GM23248 (cell line): ENCODE data around the gene KCMF1. TPM values are rescaled to one million over a fixed set of nuclear protein-coding genes. Genes with fewer than 3 reads are reported as not detected.

ENCODE experiments used
- DNase-seq: peaks from one replicate; pipeline ENCODE4 v3.0.0-alpha.2; 2015
- H2AFZ ChIP-seq: fragments of 200-600 bp; sonication (generic); 2 replicates; pipeline ENCODE4 v1.6.1; 2016; ENCODE audit warnings: antibody characterized with exemption
- H3F3A ChIP-seq: fragments of 200-600 bp; sonication (generic); 2 replicates; pipeline ENCODE4 v1.6.1; 2016; ENCODE audit warnings: mild to moderate bottlenecking, antibody characterized with exemption, mixed run types; ENCODE audit not compliant: insufficient read depth
- H3K27ac ChIP-seq: fragments of 200-600 bp; sonication (generic); 2 replicates; pipeline ENCODE4 v1.5.1; 2016; ENCODE audit warnings: mild to moderate bottlenecking
- H3K27me3 ChIP-seq: fragments of 200-600 bp; sonication (generic); replicated peaks from 2 replicates; pipeline ENCODE4 v1.6.1; 2016; ENCODE audit warnings: mild to moderate bottlenecking; ENCODE audit not compliant: insufficient read depth
- H3K36me3 ChIP-seq: fragments of 200-600 bp; sonication (generic); 2 replicates; pipeline ENCODE4 v1.6.1; 2016; ENCODE audit warnings: low read depth, mild to moderate bottlenecking
- H3K4me1 ChIP-seq: fragments of 200-600 bp; sonication (generic); 2 replicates; pipeline ENCODE4 v1.6.1; 2016; ENCODE audit warnings: mild to moderate bottlenecking; ENCODE audit not compliant: insufficient read depth
- H3K4me2 ChIP-seq: fragments of 200-600 bp; sonication (generic); one replicate; pipeline ENCODE4 v1.6.1; 2016; ENCODE audit warnings: mild to moderate bottlenecking; ENCODE audit not compliant: unreplicated experiment
- H3K4me3 ChIP-seq: fragments of 200-600 bp; sonication (generic); 2 replicates; pipeline ENCODE4 v1.5.1; 2016; ENCODE audit warnings: mild to moderate bottlenecking
- H3K79me2 ChIP-seq: fragments of 200-600 bp; sonication (generic); 2 replicates; pipeline ENCODE4 v1.6.1; 2016; ENCODE audit warnings: mild to moderate bottlenecking; ENCODE audit not compliant: insufficient read depth
- H3K9ac ChIP-seq: fragments of 200-600 bp; sonication (generic); 2 replicates; pipeline ENCODE4 v1.6.1; 2016; ENCODE audit warnings: mild to moderate bottlenecking
- H3K9me2 ChIP-seq: fragments of 200-600 bp; sonication (generic); 2 replicates; pipeline ENCODE4 v1.6.1; 2016; ENCODE audit warnings: mixed run types, mild to moderate bottlenecking, moderate library complexity; ENCODE audit not compliant: insufficient read depth
- H3K9me3 ChIP-seq: fragments of 200-600 bp; sonication (generic); one replicate; pipeline ENCODE4 v1.6.1; 2017; ENCODE audit warnings: low read depth
- H4K20me1 ChIP-seq: fragments of 200-600 bp; sonication (generic); 2 replicates; pipeline ENCODE4 v1.6.0; 2016; ENCODE audit not compliant: insufficient read depth
- EZH2 ChIP-seq: fragments of 200-600 bp; sonication (generic); IDR thresholded peaks from 2 replicates; pipeline ENCODE4 v1.6.1; 2018; ENCODE audit warnings: antibody characterized with exemption, mild to moderate bottlenecking; ENCODE audit not compliant: insufficient read depth, poor library complexity, severe bottlenecking
- EZH2phosphoT487 ChIP-seq: fragments of 200-600 bp; sonication (generic); IDR thresholded peaks from 2 replicates; pipeline ENCODE4 v1.6.1; 2018; ENCODE audit warnings: antibody characterized with exemption, moderate library complexity, mild to moderate bottlenecking, low read depth; ENCODE audit not compliant: insufficient read depth
- WGBS, 2 experiments: methylation state at CpG; one replicate each; pipeline ENCODE4 v1.1.6; 2015 to 2017; ENCODE audit warnings: low lambda C conversion rate in 2 of 2, low coverage in 1 of 2; ENCODE audit errors: missing lambda C conversion rate in 2 of 2; 5-methylcytosine and 5-hydroxymethylcytosine counted together
- in situ Hi-C: fragments of 300-500 bp; cut with MboI; formaldehyde crosslinking; loops from 2 replicates; pipeline ENCODE4 v1.15.0; 2020
- polyA plus RNA-seq: library from polyadenylated mRNA; unstranded; fragments of >200 nt; fragmentation: Nextera tagmentation; extraction: Ambion mirVana; gene quantifications from 2 replicates; pipeline ENCODE4 v1.2.1, GENCODE V29; 2016
- total RNA-seq: library from RNA; depleted of rRNA; stranded (reverse); fragments of >200 nt; shearing (Covaris generic); gene quantifications from 2 replicates; pipeline ENCODE4 v1.2.3, GENCODE V29; 2014

KCMF1 gene
- total and polyA plus RNA-seq, 2 experiments from 2014 or later, result 52.5 to 87.2 TPM

DNA sequence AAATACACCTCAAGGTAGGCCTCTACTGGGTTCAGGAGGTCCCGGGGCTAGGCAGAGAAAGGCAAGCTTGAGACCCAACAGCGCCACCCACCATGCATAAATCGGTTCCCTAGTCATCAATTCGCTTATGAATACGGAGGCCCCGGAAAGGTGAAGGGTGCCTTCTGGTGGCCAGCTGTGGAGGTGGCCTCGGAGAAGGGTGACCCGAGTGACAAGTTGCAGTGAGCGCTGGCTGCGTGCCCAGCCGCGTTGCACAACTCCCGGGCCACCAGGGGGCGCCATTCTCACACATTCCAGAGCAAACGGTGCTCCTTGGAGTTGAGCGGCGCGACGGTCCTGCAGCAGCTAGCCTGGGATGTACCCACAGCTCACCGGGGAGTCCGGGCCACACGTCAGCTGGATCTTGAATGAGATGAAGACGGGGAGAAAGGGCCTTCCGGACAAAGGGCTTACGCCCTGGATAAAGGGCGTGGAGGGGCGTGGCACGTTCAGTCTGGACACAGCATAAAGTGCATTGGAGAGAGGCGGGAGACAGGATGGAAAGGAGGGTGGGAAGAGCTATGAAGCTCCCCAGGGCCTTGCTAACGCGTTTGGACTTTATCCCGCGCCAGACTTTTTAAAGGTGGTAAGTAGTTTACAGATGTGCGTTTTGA lies 45.1 kb upstream of the KCMF1 start:
- in situ Hi-C loops, result no loop called here
- Histone ChIP-seq H3K27ac (peak overlapping the region; percentile 4; the same call in 1 of the 2 replicates), H3K4me2 (peak overlapping the region; percentile 85), H3K4me3 (peak overlapping the region; percentile 68), H3K9ac (peak overlapping the region; percentile 42; the same call in 1 of the 2 replicates), H3K36me3 (no peaks in the 10 kb centered on the region), H3K27me3 (no peaks in the 10 kb centered on the region), H2AFZ (peak overlapping the region; percentile 84), H3K9me2 (no peaks in the 10 kb centered on the region), H3F3A (peaks cover 13% of the 10 kb centered on the region; the same call in 1 of the 2 replicates), H4K20me1 (no peaks in the 10 kb centered on the region), H3K9me3 (no peaks in the 10 kb centered on the region), H3K4me1 (peaks cover 5% of the 10 kb centered on the region), H3K79me2 (peaks cover 10% of the 10 kb centered on the region; the same call in 1 of the 2 replicates)
- DNase-seq, result peak; percentile 95
- TF ChIP-seq EZH2phosphoT487, result no peak
- no peak for TF ChIP-seq EZH2
- 3 to 6% methylated on average over 32 to 34 of the region's 34 CpGs for WGBS, 2 experiments

DNA sequence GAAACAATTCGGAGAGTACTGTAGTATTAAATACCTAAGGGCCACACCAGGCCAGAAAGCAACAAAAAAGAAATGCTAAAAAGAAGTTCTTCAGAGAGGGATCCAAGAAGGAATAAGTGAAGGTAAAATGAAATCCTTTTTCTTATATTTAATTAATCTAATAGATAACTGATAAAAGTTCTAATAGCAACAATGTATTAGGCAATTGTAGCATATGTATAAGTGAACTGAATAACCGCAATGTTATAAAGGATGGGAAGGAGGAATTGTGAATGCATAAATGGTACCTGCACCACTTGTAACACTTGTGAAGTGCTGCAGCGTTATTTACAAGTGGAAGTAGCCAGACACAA lies 43.7 kb upstream of the KCMF1 start:
- Histone ChIP-seq H3K4me1 (peaks cover 5% of the 10 kb centered on the region), H3K27me3 (no peaks in the 10 kb centered on the region), H3K9me2 (no peaks in the 10 kb centered on the region), H3K4me2 (peak overlapping the region; percentile 85), H3K4me3 (peak overlapping the region; percentile 68), H2AFZ (peak overlapping the region; percentile 84), H3K36me3 (no peaks in the 10 kb centered on the region), H3K79me2 (peaks cover 10% of the 10 kb centered on the region), H3K9ac (peak overlapping the region; percentile 42), H4K20me1 (no peaks in the 10 kb centered on the region), H3F3A (peaks cover 13% of the 10 kb centered on the region; the same call in 1 of the 2 replicates), H3K9me3 (no peaks in the 10 kb centered on the region), H3K27ac (peak overlapping the region; percentile 22; the same call in 1 of the 2 replicates)
- no peak for TF ChIP-seq EZH2
- TF ChIP-seq EZH2phosphoT487, result no peak
- in situ Hi-C loops, result no loop called here
- WGBS, 2 experiments, result 38 to 39% methylated on average over 3 of the region's 3 CpGs
- no peak for DNase-seq

GRCh38 chr2:84931384-84931821 lies 39.6 kb upstream of the KCMF1 start:
- Histone ChIP-seq H3K79me2 (peaks cover 10% of the 10 kb centered on the region), H3F3A (no peaks in the 10 kb centered on the region), H3K9ac (no peak overlapping the region), H3K27me3 (no peaks in the 10 kb centered on the region), H3K9me3 (no peaks in the 10 kb centered on the region), H3K9me2 (no peaks in the 10 kb centered on the region), H3K36me3 (no peaks in the 10 kb centered on the region), H3K4me3 (no peak overlapping the region), H4K20me1 (no peaks in the 10 kb centered on the region), H2AFZ (no peak overlapping the region), H3K4me2 (no peak overlapping the region), H3K27ac (no peak overlapping the region), H3K4me1 (peaks cover 5% of the 10 kb centered on the region)
- 88 to 100% methylated on average over 1 of the region's 1 CpG for WGBS, 2 experiments
- TF ChIP-seq EZH2, result no peak
- in situ Hi-C loops, result no loop called here
- no peak for DNase-seq

- Histone ChIP-seq H3K36me3 (no peaks in the 10 kb centered on the region), H3K4me3 (peak overlapping the region; percentile 10; the same call in 1 of the 2 replicates), H3K4me1 (peaks cover 15% of the 10 kb centered on the region), H3K27me3 (no peaks in the 10 kb centered on the region), H3K4me2 (peak overlapping the region; percentile 40), H3F3A (no peaks in the 10 kb centered on the region), H4K20me1 (no peaks in the 10 kb centered on the region), H3K27ac (peak overlapping the region; percentile 19), H3K9me3 (no peaks in the 10 kb centered on the region), H3K9ac (0 out of 2 replicates have a peak overlapping the region, but pooled peaks have one; percentile 9), H3K79me2 (no peaks in the 10 kb centered on the region), H2AFZ (no peak overlapping the region), H3K9me2 (no peaks in the 10 kb centered on the region)
- in situ Hi-C loops, result no loop called here
- 49 to 56% methylated on average over 5 of the region's 5 CpGs for WGBS, 2 experiments
- DNase-seq, result peak; percentile 64
- no peak for TF ChIP-seq EZH2phosphoT487
- TF ChIP-seq EZH2, result no peak
Measured at GRCh38 chr2:84938194-84938879, 32.6 kb upstream of the KCMF1 start.
